ENCODE results near the gene GPC5. TPM values are rescaled to one million over a fixed set of nuclear protein-coding genes. Genes with fewer than 3 reads are reported as not detected.
"Not testable (repeated sequence)": the region's sequence is repeated elsewhere in the genome, so short reads cannot be mapped to it uniquely, and the experiment has no call there.

The GPC5 gene
- total RNA-seq, 2 experiments from 2014 or later: 2.4 TPM; not detected in 1

DNA sequence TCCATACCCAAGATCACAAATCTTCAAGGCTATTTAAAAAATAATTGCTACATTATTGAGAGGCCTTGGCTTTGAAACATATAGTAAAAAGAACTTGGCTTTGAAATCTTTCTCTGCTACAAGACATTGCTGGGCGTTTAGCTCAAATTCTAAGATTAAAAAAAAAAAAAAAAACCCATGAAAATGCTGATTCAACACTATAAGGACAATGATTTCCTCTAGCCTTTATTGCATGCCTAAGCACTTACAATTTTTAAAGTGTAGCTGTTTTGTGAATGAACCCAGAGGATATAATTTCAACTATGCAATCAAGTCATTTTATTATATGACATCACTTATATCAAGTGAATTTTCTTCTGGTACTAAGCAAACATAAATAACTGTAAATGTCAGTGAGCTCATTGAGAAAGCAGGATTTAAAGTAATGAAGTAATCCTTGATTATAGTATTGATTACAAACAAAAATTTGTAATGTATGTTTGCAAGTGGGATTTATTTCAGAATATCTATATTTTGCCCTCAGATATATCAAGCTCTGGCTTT, 1488.2 kb downstream of the GPC5 start:
- no peaks in the 10 kb centered on the region for H4K20me1 ChIP-seq (ENCODE audit: insufficient read depth, low read length)
- no peak overlapping the region for H2AFZ ChIP-seq (ENCODE audit: low read length)
- intact Hi-C loops (cut with micrococcal nuclease; ENCODE audit: unreplicated experiment): no loop called here
- ChIA-PET CTCF (ENCODE audit: unreplicated experiment) (no interaction called here), POLR2A (interaction anchor here (0.6 to 0.7 kb wide), 4 partner anchors 17 to 1236 kb away, joined by 3 to 4 read pairs (median 3); no protein-coding TSS in a partner anchor)
- H3K9me3 ChIP-seq (ENCODE audit: low read length): no peaks in the 10 kb centered on the region
- no peak for DNase-seq (ENCODE audit: low spot score)
- H3K4me2 ChIP-seq (ENCODE audit: low read length): no peak overlapping the region
- no TSS peak for BruUV-seq (replicated peaks)
- no peaks in the 10 kb centered on the region for H3K79me2 ChIP-seq (ENCODE audit: insufficient read depth, low read depth, low read length)
- TF ChIP-seq CTCF (conservative IDR thresholded peaks at IDR 0.05; ENCODE audit: low read length) (no peak), EZH2phosphoT487 (IDR thresholded peaks at IDR 0.05; ENCODE audit: borderline replicate concordance, low read depth, low read length) (no peak)
- H3K27ac ChIP-seq (ENCODE audit: low read depth, low read length, poor library complexity, severe bottlenecking): no peak overlapping the region
- no peaks in the 10 kb centered on the region for H3K9me2 ChIP-seq (ENCODE audit: insufficient read depth, low read length)
- H3K4me3 ChIP-seq (ENCODE audit: low read depth, low read length, poor library complexity, severe bottlenecking): no peak overlapping the region
- H3K36me3 ChIP-seq (ENCODE audit: insufficient read depth, low read length): no peaks in the 10 kb centered on the region
- no peaks in the 10 kb centered on the region for H3K4me1 ChIP-seq (ENCODE audit: insufficient read depth, low read length, poor library complexity, severe bottlenecking)

- TF ChIP-seq CTCF (conservative IDR thresholded peaks at IDR 0.05; ENCODE audit: low read length) (no peak), EZH2phosphoT487 (IDR thresholded peaks at IDR 0.05; ENCODE audit: borderline replicate concordance, low read depth, low read length) (no peak)
- H3K36me3 ChIP-seq (ENCODE audit: insufficient read depth, low read length): no peaks in the 10 kb centered on the region
- H3K27ac ChIP-seq (ENCODE audit: low read depth, low read length, poor library complexity, severe bottlenecking): no peak overlapping the region
- no peak overlapping the region for H2AFZ ChIP-seq (ENCODE audit: low read length)
- H4K20me1 ChIP-seq (ENCODE audit: insufficient read depth, low read length): no peaks in the 10 kb centered on the region
- no peaks in the 10 kb centered on the region for H3K79me2 ChIP-seq (ENCODE audit: insufficient read depth, low read depth, low read length)
- ChIA-PET POLR2A (no interaction called here), CTCF (ENCODE audit: unreplicated experiment) (no interaction called here)
- no peaks in the 10 kb centered on the region for H3K9me2 ChIP-seq (ENCODE audit: insufficient read depth, low read length)
- no peak overlapping the region for H3K4me2 ChIP-seq (ENCODE audit: low read length)
- H3K4me3 ChIP-seq (ENCODE audit: low read depth, low read length, poor library complexity, severe bottlenecking): no peak overlapping the region
- intact Hi-C loops (cut with micrococcal nuclease; ENCODE audit: unreplicated experiment): no loop called here
- no TSS peak for BruUV-seq (replicated peaks)
- H3K9me3 ChIP-seq (ENCODE audit: low read length): no peaks in the 10 kb centered on the region
- DNase-seq (ENCODE audit: low spot score): no peak
- no peaks in the 10 kb centered on the region for H3K4me1 ChIP-seq (ENCODE audit: insufficient read depth, low read length, poor library complexity, severe bottlenecking)
These were observed 1496.0 kb downstream of the GPC5 start for GRCh38 chr13:92894447-92894846.

DNA sequence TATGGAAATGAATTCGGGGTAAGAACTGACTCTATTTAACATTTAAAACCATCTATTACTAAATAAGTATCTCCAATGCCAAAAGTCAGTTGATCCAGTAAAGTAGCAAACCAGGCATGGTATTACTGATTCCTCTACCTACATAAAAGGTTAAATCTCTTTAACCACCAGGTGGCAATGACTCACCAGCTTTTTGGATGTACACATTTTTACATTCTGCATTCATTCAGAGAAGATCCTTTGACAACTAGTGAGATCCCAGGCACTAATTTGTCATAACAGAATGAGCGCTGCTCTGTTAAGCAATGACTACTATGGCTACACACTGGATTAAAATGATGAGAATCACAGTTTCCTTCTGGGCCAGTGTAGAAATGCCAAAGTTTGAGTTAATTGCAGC, 1498.4 kb downstream of the GPC5 start:
- no peak overlapping the region for H3K4me3 ChIP-seq (ENCODE audit: low read depth, low read length, poor library complexity, severe bottlenecking)
- CTCF ChIA-PET (ENCODE audit: unreplicated experiment): no interaction called here
- no peaks in the 10 kb centered on the region for H3K9me3 ChIP-seq (ENCODE audit: low read length)
- H3K79me2 ChIP-seq (ENCODE audit: insufficient read depth, low read depth, low read length): no peaks in the 10 kb centered on the region
- peak; percentile 0 for DNase-seq (ENCODE audit: low spot score)
- H3K4me2 ChIP-seq (ENCODE audit: low read length): no peak overlapping the region
- no peaks in the 10 kb centered on the region for H4K20me1 ChIP-seq (ENCODE audit: insufficient read depth, low read length)
- no peaks in the 10 kb centered on the region for H3K36me3 ChIP-seq (ENCODE audit: insufficient read depth, low read length)
- intact Hi-C loops (cut with micrococcal nuclease; ENCODE audit: unreplicated experiment): no loop called here
- H3K9me2 ChIP-seq (ENCODE audit: insufficient read depth, low read length): no peaks in the 10 kb centered on the region
- H2AFZ ChIP-seq (ENCODE audit: low read length): no peak overlapping the region
- POLR2A ChIA-PET: no interaction called here
- H3K27ac ChIP-seq (ENCODE audit: low read depth, low read length, poor library complexity, severe bottlenecking): no peak overlapping the region
- TF ChIP-seq EZH2phosphoT487 (IDR thresholded peaks at IDR 0.05; ENCODE audit: borderline replicate concordance, low read depth, low read length): no peak
- TF ChIP-seq CTCF (conservative IDR thresholded peaks at IDR 0.05; ENCODE audit: low read length): no peak
- no peaks in the 10 kb centered on the region for H3K4me1 ChIP-seq (ENCODE audit: insufficient read depth, low read length, poor library complexity, severe bottlenecking)
- no TSS peak for BruUV-seq (replicated peaks)

DNA sequence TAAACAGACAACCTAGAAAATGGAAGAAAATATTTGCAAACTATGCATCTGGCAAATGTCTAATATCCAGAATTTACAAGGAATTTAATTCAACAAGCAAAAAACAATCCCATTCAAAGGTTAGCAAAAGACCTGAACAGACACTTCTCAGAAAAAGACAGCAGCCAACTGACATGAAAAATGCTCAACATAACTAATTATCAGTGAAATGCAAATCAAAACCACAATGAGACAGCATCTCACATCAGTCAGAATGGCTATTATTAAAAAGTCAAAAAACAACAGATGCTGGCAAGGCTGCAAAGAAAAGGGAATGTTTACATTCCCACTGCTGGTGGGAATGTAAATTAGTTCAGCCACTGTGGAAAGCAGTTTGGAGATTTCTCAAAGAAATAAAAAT, 1500.5 kb downstream of the GPC5 start:
- intact Hi-C loops (cut with micrococcal nuclease; ENCODE audit: unreplicated experiment); H3K4me1 ChIP-seq (ENCODE audit: insufficient read depth, low read length, poor library complexity, severe bottlenecking); DNase-seq (ENCODE audit: low spot score); H4K20me1 ChIP-seq (ENCODE audit: insufficient read depth, low read length); H3K4me3 ChIP-seq (ENCODE audit: low read depth, low read length, poor library complexity, severe bottlenecking); H3K27ac ChIP-seq (ENCODE audit: low read depth, low read length, poor library complexity, severe bottlenecking); H3K79me2 ChIP-seq (ENCODE audit: insufficient read depth, low read depth, low read length); H3K4me2 ChIP-seq (ENCODE audit: low read length); BruUV-seq (replicated peaks); H3K9me2 ChIP-seq (ENCODE audit: insufficient read depth, low read length); CTCF ChIA-PET (ENCODE audit: unreplicated experiment); H3K36me3 ChIP-seq (ENCODE audit: insufficient read depth, low read length); H3K9me3 ChIP-seq (ENCODE audit: low read length); H2AFZ ChIP-seq (ENCODE audit: low read length); POLR2A ChIA-PET: not testable (repeated sequence)

Data from OCI-LY7 (cell line).